ENCODE data around the gene SLC9A1. TPM values are rescaled to one million over a fixed set of nuclear protein-coding genes. Genes with fewer than 3 reads are reported as not detected.
"Not testable (repeated sequence)": the region's sequence is repeated elsewhere in the genome, so short reads cannot be mapped to it uniquely, and the experiment has no call there.

SLC9A1 gene
- total RNA-seq, 3 donors from 2014 or later, result 6.1 to 14.2 (median 13.8) TPM

DNA sequence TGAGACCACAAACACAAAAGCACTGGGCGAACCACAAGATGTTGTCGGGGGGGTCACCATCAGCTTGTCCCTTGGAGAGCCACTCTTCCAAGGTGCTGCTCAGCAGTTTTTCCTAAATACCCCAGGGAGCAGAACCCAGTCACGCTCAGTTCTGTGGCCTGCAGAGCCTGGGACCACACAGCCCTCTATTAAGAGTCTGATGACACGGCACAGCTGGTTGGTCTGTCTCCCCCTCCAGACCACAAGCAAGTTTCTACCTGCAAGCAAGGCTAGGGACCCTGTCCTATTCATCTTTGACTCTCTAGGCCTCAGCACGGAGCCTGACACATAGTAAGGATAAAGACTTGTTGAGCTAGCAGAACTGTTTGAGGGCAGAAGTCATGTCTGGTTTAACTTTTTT, 28.5 kb downstream of the SLC9A1 start:
- intact Hi-C loops (cut with DNase I; ENCODE audit: low total_unique reads), result no loop called here

DNA sequence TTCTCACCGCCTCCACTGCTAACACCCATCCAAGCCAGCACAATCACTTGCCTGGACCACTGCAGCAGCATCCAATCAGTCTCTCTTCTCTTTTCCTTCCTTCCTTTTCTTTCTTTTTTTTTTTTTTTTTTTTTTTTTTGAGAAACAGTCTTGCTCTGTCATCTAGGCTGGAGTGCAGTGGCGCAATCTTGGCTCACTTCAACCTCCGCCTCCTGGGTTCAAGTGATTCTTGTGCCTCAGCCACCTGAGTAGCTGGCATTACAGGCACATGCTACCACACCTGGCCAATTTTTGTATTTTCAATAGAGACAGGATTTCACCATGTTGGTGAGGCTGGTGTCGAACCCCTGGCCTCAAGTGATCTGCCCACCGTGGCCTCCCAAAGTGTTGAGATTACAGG, 29.8 kb downstream of the SLC9A1 start:
- H3K4me1 ChIP-seq; intact Hi-C loops (cut with DNase I; ENCODE audit: low total_unique reads): not testable (repeated sequence)

More for the DNA sequence above, 28.5 kb downstream of the SLC9A1 start:
- Histone ChIP-seq H3K4me3 (no peak overlapping the region), H3K4me1 (peaks cover 4 to 9% of the 10 kb centered on the region in 2 donors), H3K27ac (no peak overlapping the region), H3K27me3 (no peaks in the 10 kb centered on the region), H3K36me3 (no peaks in the 10 kb centered on the region), H3K9me3 (no peaks in the 10 kb centered on the region)
- no peak for DNase-seq (ENCODE audit: low spot score in 2 of 2)
- TF ChIP-seq POLR2A (IDR thresholded peaks at IDR 0.05) (no peak), POLR2AphosphoS5 (IDR thresholded peaks at IDR 0.05) (no peak)
- TF ChIP-seq, protein P1, sequence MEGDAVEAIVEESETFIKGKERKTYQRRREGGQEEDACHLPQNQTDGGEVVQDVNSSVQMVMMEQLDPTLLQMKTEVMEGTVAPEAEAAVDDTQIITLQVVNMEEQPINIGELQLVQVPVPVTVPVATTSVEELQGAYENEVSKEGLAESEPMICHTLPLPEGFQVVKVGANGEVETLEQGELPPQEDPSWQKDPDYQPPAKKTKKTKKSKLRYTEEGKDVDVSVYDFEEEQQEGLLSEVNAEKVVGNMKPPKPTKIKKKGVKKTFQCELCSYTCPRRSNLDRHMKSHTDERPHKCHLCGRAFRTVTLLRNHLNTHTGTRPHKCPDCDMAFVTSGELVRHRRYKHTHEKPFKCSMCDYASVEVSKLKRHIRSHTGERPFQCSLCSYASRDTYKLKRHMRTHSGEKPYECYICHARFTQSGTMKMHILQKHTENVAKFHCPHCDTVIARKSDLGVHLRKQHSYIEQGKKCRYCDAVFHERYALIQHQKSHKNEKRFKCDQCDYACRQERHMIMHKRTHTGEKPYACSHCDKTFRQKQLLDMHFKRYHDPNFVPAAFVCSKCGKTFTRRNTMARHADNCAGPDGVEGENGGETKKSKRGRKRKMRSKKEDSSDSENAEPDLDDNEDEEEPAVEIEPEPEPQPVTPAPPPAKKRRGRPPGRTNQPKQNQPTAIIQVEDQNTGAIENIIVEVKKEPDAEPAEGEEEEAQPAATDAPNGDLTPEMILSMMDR (IDR thresholded peaks at IDR 0.05), result no peak

DNA sequence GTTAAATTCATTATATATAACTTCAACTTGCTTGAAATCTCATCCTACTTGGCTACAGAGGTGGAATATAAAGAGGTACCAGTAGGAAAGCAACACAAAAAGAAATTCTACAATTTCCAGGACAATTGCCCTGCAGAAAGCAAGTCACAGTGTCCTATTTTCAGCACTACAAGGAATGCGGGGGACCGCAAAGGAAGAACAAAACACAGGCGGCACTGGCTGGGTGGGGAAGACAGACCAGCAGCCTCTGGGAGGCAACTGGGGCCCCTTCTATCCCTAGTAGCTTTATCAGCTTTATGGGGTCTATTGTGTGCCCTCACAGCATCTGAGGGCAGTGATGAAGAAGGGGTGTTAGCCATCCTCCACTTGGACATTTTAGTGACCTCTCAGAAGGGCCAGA, 30.5 kb downstream of the SLC9A1 start:
- DNase-seq (ENCODE audit: low spot score in 2 of 2), result no peak
- no peak overlapping the region for H3K4me3 ChIP-seq
- peak overlapping the region in 1 of 2 donors; percentile 4 for H3K27ac ChIP-seq
- no peaks in the 10 kb centered on the region for H3K27me3 ChIP-seq
- peaks cover 4 to 9% of the 10 kb centered on the region in 2 donors for H3K4me1 ChIP-seq
- TF ChIP-seq POLR2A (IDR thresholded peaks at IDR 0.05) (no peak), POLR2AphosphoS5 (IDR thresholded peaks at IDR 0.05) (no peak)
- TF ChIP-seq, protein P1 (IDR thresholded peaks at IDR 0.05), result no peak
- intact Hi-C loops (cut with DNase I; ENCODE audit: low total_unique reads), result no loop called here
- H3K36me3 ChIP-seq, result no peaks in the 10 kb centered on the region
- no peaks in the 10 kb centered on the region for H3K9me3 ChIP-seq

More for the DNA sequence above, 29.8 kb downstream of the SLC9A1 start:
- H3K4me3 ChIP-seq; H3K27me3 ChIP-seq; H3K36me3 ChIP-seq; DNase-seq (ENCODE audit: low spot score in 2 of 2); H3K27ac ChIP-seq; H3K9me3 ChIP-seq: not testable (repeated sequence)

DNA sequence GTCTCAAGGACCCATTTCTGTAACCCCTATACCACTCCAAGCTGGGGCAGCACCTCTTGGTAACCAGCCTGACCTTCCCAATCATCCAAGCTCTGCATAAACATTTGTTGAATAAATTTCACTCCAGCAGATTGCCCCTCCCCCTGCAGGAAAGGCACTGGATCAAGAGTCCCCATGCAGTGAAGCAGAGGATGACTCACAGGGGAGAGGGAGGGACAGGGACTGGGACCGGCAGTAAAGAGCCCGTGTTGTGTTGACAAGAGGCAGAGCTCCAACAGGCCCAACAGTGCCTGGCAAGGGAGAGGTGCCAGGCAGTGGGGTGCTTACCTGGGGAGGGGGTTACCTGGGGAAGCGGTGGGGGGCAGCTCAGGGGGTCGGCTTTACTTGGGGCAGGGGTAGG, 32.3 kb downstream of the SLC9A1 start:
- DNase-seq (ENCODE audit: low spot score in 2 of 2), result peak; percentile 70 to 76
- TF ChIP-seq POLR2A (IDR thresholded peaks at IDR 0.05) (no peak), POLR2AphosphoS5 (IDR thresholded peaks at IDR 0.05) (no peak)
- TF ChIP-seq, protein P1 (IDR thresholded peaks at IDR 0.05), result no peak

DNA sequence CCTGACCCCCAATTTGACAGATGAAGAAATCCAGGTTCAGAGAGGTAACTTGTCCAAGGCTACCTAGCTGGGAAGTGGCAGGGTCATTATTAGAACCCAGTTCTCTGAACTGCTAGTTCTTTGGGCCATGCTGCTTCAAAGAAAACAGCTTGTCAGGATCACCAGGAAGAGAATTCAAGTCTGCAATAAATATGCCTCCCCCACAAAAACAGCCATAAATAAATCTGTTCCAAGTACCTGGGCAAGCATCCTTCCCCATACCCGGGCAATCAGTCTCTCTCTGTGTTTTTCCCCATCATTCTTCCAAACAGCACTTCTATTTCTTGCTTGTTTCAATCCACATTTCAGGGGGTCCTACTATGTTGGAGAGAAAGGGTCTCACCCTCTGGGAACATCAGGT, 34.1 kb downstream of the SLC9A1 start:
- peaks cover 17 to 27% of the 10 kb centered on the region in 2 donors for H3K4me1 ChIP-seq
- H3K9me3 ChIP-seq, result no peaks in the 10 kb centered on the region
- H3K27me3 ChIP-seq, result no peaks in the 10 kb centered on the region
- intact Hi-C loops (cut with DNase I; ENCODE audit: low total_unique reads), result no loop called here
- H3K4me3 ChIP-seq, result no peak overlapping the region
- DNase-seq (ENCODE audit: low spot score in 2 of 2), result no peak
- TF ChIP-seq POLR2AphosphoS5 (IDR thresholded peaks at IDR 0.05) (no peak), POLR2A (IDR thresholded peaks at IDR 0.05) (no peak)
- TF ChIP-seq, protein P1 (IDR thresholded peaks at IDR 0.05), result no peak
- peak overlapping the region; percentile 87 to 95 for H3K27ac ChIP-seq
- H3K36me3 ChIP-seq, result no peaks in the 10 kb centered on the region

More for the DNA sequence above, 32.3 kb downstream of the SLC9A1 start:
- no peaks in the 10 kb centered on the region for H3K27me3 ChIP-seq
- H3K36me3 ChIP-seq, result no peaks in the 10 kb centered on the region
- no peak overlapping the region for H3K4me3 ChIP-seq
- H3K27ac ChIP-seq, result peak overlapping the region; percentile 80 to 83
- intact Hi-C loops (cut with DNase I; ENCODE audit: low total_unique reads), result no loop called here
- H3K9me3 ChIP-seq, result no peaks in the 10 kb centered on the region
- peaks cover 9 to 23% of the 10 kb centered on the region in 2 donors for H3K4me1 ChIP-seq

DNA sequence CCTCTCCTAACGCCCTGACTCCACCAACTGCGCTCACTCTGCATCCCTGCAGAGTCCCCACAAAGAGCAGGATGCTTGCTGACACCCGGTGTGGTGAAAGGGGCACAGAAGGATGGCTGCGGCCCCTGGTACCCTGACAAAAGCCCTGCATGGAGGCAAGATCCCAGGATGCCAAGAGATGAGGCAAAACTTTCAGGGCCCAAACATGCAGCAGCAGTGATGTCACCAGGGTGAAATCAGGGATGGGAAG, 36.6 kb downstream of the SLC9A1 start:
- H3K27me3 ChIP-seq, result no peaks in the 10 kb centered on the region
- intact Hi-C loops (cut with DNase I; ENCODE audit: low total_unique reads), result loop anchor here (5.0 kb wide), 1 partner anchor 34 kb away; no protein-coding TSS in a partner anchor
- H3K36me3 ChIP-seq, result no peaks in the 10 kb centered on the region
- TF ChIP-seq, protein P1 (IDR thresholded peaks at IDR 0.05), result no peak
- TF ChIP-seq POLR2AphosphoS5 (IDR thresholded peaks at IDR 0.05) (no peak), POLR2A (IDR thresholded peaks at IDR 0.05) (no peak)
- peaks cover 17 to 27% of the 10 kb centered on the region in 2 donors for H3K4me1 ChIP-seq
- no peak for DNase-seq (ENCODE audit: low spot score in 2 of 2)
- H3K4me3 ChIP-seq, result no peak overlapping the region
- no peaks in the 10 kb centered on the region for H3K9me3 ChIP-seq
- peak overlapping the region; percentile 87 to 95 for H3K27ac ChIP-seq

All from breast epithelium (tissue), 4 donors.